ENCODE measurements around the gene GDF7. TPM values are rescaled to one million over a fixed set of nuclear protein-coding genes. Genes with fewer than 3 reads are reported as not detected.

The GDF7 gene
- total and polyA plus RNA-seq, 10 donors, result 0.83 to 3.8 (median 1.9) TPM

GRCh38 chr2:20669562-20670314, 2.8 kb downstream of the GDF7 start:
- Histone ChIP-seq H3K9me3 (no peaks in the 10 kb centered on the region), H3K27ac (no peak overlapping the region), H3K36me3 (peaks cover 0 to 7% (median 0%) of the 10 kb centered on the region in 6 donors), H3K4me3 (peak overlapping the region in 1 of 8 donors; percentile 38), H3K27me3 (replicated peaks in 1 of 7) (peaks cover 0 to 97% (median 82%) of the 10 kb centered on the region in 7 donors), H3K4me1 (peaks cover 15 to 87% (median 59%) of the 10 kb centered on the region in 6 donors)
- no peak for DNase-seq
- TF ChIP-seq, protein P1, sequence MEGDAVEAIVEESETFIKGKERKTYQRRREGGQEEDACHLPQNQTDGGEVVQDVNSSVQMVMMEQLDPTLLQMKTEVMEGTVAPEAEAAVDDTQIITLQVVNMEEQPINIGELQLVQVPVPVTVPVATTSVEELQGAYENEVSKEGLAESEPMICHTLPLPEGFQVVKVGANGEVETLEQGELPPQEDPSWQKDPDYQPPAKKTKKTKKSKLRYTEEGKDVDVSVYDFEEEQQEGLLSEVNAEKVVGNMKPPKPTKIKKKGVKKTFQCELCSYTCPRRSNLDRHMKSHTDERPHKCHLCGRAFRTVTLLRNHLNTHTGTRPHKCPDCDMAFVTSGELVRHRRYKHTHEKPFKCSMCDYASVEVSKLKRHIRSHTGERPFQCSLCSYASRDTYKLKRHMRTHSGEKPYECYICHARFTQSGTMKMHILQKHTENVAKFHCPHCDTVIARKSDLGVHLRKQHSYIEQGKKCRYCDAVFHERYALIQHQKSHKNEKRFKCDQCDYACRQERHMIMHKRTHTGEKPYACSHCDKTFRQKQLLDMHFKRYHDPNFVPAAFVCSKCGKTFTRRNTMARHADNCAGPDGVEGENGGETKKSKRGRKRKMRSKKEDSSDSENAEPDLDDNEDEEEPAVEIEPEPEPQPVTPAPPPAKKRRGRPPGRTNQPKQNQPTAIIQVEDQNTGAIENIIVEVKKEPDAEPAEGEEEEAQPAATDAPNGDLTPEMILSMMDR (IDR thresholded peaks at IDR 0.05 in 8 of 11, conservative IDR thresholded peaks at IDR 0.05 in 3 of 11), result no peak
- TF ChIP-seq POLR2A (IDR thresholded peaks at IDR 0.05), result no peak
- TF ChIP-seq POLR2AphosphoS5 (IDR thresholded peaks at IDR 0.05), result no peak
- 30 to 62% (median 41%) methylated on average over 37 to 45 of the region's 45 CpGs for WGBS, 5 donors
- intact Hi-C loops (cut with DNase I; ENCODE audit: low total_unique reads), result no loop called here

GRCh38 chr2:20670315-20671035, 3.5 kb downstream of the GDF7 start:
- TF ChIP-seq POLR2A (IDR thresholded peaks at IDR 0.05) (no peak), POLR2AphosphoS5 (IDR thresholded peaks at IDR 0.05) (no peak)
- TF ChIP-seq, protein P1 (IDR thresholded peaks at IDR 0.05 in 8 of 11, conservative IDR thresholded peaks at IDR 0.05 in 3 of 11), result no peak
- peaks cover 0 to 90% (median 74%) of the 10 kb centered on the region in 7 donors for H3K27me3 ChIP-seq (replicated peaks in 1 of 7)
- H3K4me1 ChIP-seq, result peaks cover 12 to 87% (median 59%) of the 10 kb centered on the region in 6 donors
- H3K4me3 ChIP-seq, result peak overlapping the region in 2 of 8 donors; percentile 8 to 38
- H3K36me3 ChIP-seq, result peaks cover 0 to 7% (median 0%) of the 10 kb centered on the region in 6 donors
- 25 to 43% (median 35%) methylated on average over 50 to 83 of the region's 83 CpGs for WGBS, 5 donors
- intact Hi-C loops (cut with DNase I; ENCODE audit: low total_unique reads), result no loop called here
- no peak overlapping the region for H3K27ac ChIP-seq
- no peaks in the 10 kb centered on the region for H3K9me3 ChIP-seq
- DNase-seq, result no peak

DNA sequence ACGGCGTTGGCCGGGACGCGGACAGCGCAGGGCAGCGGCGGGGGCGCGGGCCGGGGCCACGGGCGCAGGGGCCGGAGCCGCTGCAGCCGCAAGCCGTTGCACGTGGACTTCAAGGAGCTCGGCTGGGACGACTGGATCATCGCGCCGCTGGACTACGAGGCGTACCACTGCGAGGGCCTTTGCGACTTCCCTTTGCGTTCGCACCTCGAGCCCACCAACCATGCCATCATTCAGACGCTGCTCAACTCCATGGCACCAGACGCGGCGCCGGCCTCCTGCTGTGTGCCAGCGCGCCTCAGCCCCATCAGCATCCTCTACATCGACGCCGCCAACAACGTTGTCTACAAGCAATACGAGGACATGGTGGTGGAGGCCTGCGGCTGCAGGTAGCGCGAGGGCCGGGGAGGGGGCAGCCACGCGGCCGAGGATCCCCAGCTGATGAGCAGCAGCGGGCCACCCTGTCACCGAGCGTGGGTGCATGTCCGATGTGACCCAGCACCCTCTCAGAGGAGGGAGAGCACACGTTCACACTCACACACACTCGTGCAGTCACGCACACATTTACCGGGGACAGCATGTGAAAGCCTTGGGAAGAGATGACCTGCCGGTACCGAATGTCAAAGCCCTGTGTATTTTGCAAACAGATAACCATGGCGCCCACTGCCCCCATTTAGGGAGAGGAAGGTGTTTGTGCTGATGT, 4.2 kb downstream of the GDF7 start:
- DNase-seq, result no peak
- Histone ChIP-seq H3K27ac (no peak overlapping the region), H3K4me1 (peaks cover 5 to 87% (median 56%) of the 10 kb centered on the region in 6 donors), H3K9me3 (no peaks in the 10 kb centered on the region), H3K4me3 (peak overlapping the region in 1 of 8 donors; percentile 38), H3K27me3 (replicated peaks in 1 of 7) (peaks cover 0 to 83% (median 67%) of the 10 kb centered on the region in 7 donors), H3K36me3 (peaks cover 0 to 7% (median 0%) of the 10 kb centered on the region in 6 donors)
- WGBS, 5 donors, result 23 to 60% (median 36%) methylated on average over 19 to 60 of the region's 60 CpGs
- intact Hi-C loops (cut with DNase I; ENCODE audit: low total_unique reads), result no loop called here
- TF ChIP-seq POLR2AphosphoS5 (IDR thresholded peaks at IDR 0.05), result peak in 1 of 3 donors; percentile 26
- TF ChIP-seq, protein P1 (IDR thresholded peaks at IDR 0.05 in 8 of 11, conservative IDR thresholded peaks at IDR 0.05 in 3 of 11), result no peak
- TF ChIP-seq POLR2A (IDR thresholded peaks at IDR 0.05), result no peak
